ENCODE data around the gene MAP4K4.

The MAP4K4 gene

GRCh38 chr2:101827246-101827645, 129.7 kb downstream of the MAP4K4 start:
- Mint-ChIP-seq H3K27me3 (no peaks in the 10 kb centered on the region), H3K9me3 (no peaks in the 10 kb centered on the region)

GRCh38 chr2:101828257-101828656, 130.8 kb downstream of the MAP4K4 start:
- Mint-ChIP-seq H3K27ac (peak overlapping the region in 1 of 2 donors; percentile 69), H3K27me3 (no peaks in the 10 kb centered on the region), H3K4me3 (peak overlapping the region in 1 of 2 donors; percentile 68), H3K4me1 (peaks cover 73% of the 10 kb centered on the region), H3K9me3 (no peaks in the 10 kb centered on the region)
- peak; percentile 72 for ATAC-seq
- no peak for DNase-seq

More at GRCh38 chr2:101827246-101827645, 129.7 kb downstream of the MAP4K4 start:
- DNase-seq (no peak), ATAC-seq (no peak)
- Mint-ChIP-seq H3K27ac (no peak overlapping the region), H3K4me1 (peaks cover 81% of the 10 kb centered on the region), H3K4me3 (peak overlapping the region in 1 of 2 donors; percentile 9)

DNA sequence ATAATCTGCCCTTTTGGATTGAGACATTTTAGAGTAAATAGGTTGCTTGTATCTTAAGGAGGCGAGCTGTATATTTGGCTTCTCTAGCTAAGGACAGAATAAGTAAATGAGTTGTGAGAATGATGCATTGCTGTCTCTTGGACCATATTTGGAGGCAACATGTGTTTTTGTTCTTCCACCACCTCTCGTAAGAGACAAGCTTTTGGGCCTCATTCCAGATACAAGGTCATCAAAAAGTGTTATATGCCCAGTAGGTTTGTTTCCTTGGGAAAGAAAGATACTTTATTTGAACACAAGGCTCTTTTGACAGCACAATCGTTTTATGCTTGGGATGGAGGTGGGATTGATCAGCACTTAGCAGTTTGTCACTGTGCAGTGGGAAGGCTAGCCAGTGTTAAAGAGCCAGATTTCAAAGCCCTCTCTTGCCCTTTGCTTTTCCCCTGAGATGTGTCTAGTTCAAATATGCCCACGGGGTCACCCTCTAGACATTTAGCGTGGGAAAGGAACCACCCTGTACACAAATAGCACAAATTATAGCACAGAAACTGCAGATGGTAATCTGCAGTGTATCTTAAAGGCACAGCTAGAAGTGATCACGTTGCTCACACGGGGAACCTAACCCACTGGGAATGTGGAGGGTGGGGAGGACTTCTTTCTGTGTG, 131.3 kb downstream of the MAP4K4 start:
- Mint-ChIP-seq H3K4me3 (peak overlapping the region in 1 of 2 donors; percentile 68), H3K27ac (peak overlapping the region in 1 of 2 donors; percentile 27)
- ATAC-seq: no peak

GRCh38 chr2:101829429-101829828, 131.9 kb downstream of the MAP4K4 start:
- no peak for ATAC-seq
- no peak for DNase-seq
- Mint-ChIP-seq H3K4me3 (peak overlapping the region in 1 of 2 donors; percentile 57), H3K27ac (no peak overlapping the region), H3K27me3 (no peaks in the 10 kb centered on the region), H3K9me3 (no peaks in the 10 kb centered on the region), H3K4me1 (peaks cover 64% of the 10 kb centered on the region)

More for the DNA sequence above, 131.3 kb downstream of the MAP4K4 start:
- H3K4me1 Mint-ChIP-seq: peaks cover 67% of the 10 kb centered on the region
- DNase-seq: no peak
- no peaks in the 10 kb centered on the region for H3K9me3 Mint-ChIP-seq
- no peaks in the 10 kb centered on the region for H3K27me3 Mint-ChIP-seq

DNA sequence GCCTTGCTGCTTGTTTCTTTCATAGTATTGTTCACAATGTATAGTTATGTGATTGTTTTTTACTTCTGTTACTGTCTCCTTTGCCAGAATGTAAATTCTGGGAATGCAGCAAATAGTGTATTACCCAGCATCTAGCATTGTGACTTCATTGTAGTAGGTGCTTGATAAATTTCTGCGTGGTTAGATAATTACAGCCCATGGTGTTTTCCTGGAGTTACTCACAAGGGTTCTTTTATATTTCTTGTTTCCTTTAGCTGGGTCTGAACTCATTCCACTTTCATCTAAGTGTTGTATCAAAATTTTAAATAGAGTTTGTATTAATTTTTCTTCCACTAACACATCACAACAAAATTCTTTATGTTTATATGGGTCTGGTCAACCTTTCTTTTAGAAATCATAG, 132.6 kb downstream of the MAP4K4 start:
- Mint-ChIP-seq H3K4me3 (peak overlapping the region in 1 of 2 donors; percentile 57), H3K9me3 (no peaks in the 10 kb centered on the region), H3K27me3 (no peaks in the 10 kb centered on the region), H3K27ac (peak overlapping the region in 1 of 2 donors; percentile 53), H3K4me1 (peaks cover 64% of the 10 kb centered on the region)
- DNase-seq: no peak
- peak; percentile 52 for ATAC-seq

GRCh38 chr2:101830555-101830954, 133.0 kb downstream of the MAP4K4 start:
- DNase-seq (peak in 1 of 2 donors; percentile 55), ATAC-seq (peak; percentile 94)
- no peaks in the 10 kb centered on the region for H3K27me3 Mint-ChIP-seq
- peak overlapping the region; percentile 5 to 53 for H3K27ac Mint-ChIP-seq
- H3K4me1 Mint-ChIP-seq: peaks cover 63% of the 10 kb centered on the region
- H3K9me3 Mint-ChIP-seq: no peaks in the 10 kb centered on the region
- peak overlapping the region; percentile 8 to 57 for H3K4me3 Mint-ChIP-seq

GRCh38 chr2:101831351-101831865, 133.9 kb downstream of the MAP4K4 start:
- peak; percentile 71 for ATAC-seq
- Mint-ChIP-seq H3K27ac (peak overlapping the region; percentile 27 to 96), H3K9me3 (no peaks in the 10 kb centered on the region), H3K27me3 (no peaks in the 10 kb centered on the region), H3K4me3 (peak overlapping the region; percentile 55 to 80), H3K4me1 (peaks cover 54% of the 10 kb centered on the region)
- DNase-seq: peak; percentile 48 to 66

DNA sequence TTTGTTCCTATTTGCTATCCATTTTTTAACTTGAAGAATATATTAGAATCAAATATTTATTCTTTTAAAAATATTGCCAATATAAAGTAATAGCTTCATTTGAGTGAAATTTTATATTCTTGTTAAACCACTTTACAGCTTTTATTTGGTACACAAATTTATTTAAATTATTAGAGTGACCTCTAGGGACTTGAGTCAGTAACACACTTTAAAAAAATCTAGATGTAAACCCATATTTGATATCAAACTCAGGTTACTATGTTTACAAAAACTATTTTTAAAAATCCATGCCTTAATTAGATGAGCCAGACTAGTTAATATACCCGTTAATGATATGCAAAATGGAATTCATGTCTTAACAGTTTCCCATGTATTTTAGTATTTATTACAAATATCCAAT, 134.6 kb downstream of the MAP4K4 start:
- Mint-ChIP-seq H3K27ac (no peak overlapping the region), H3K9me3 (no peaks in the 10 kb centered on the region), H3K4me1 (peaks cover 47% of the 10 kb centered on the region), H3K27me3 (no peaks in the 10 kb centered on the region), H3K4me3 (no peak overlapping the region)
- DNase-seq: no peak
- no peak for ATAC-seq

GRCh38 chr2:101833890-101834523, 136.5 kb downstream of the MAP4K4 start:
- ATAC-seq (no peak), DNase-seq (no peak)
- H3K9me3 Mint-ChIP-seq: no peaks in the 10 kb centered on the region
- H3K27ac Mint-ChIP-seq: no peak overlapping the region
- no peaks in the 10 kb centered on the region for H3K27me3 Mint-ChIP-seq
- H3K4me1 Mint-ChIP-seq: peaks cover 28% of the 10 kb centered on the region
- H3K4me3 Mint-ChIP-seq: no peak overlapping the region

DNA sequence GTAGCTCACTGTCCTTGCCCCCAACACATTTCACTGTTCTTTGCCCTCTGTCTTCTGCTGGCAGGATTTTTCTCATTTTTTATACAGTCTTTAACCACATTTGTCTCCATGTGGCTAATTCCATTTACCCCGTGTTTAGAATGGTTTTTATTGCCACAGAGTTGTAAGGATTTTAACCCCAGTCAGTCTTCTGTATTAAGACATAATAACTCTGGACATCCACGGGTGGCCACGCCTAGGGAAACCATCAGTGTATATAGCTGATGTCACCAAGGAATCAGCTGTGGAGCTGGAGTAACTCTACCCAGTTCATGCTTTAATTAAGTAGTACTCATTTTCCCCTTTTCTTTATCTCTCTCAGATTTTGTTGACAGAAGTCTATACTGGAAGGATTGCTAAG, 139.8 kb downstream of the MAP4K4 start:
- Mint-ChIP-seq H3K27ac (peak overlapping the region in 1 of 2 donors; percentile 19), H3K4me1 (peaks cover 14% of the 10 kb centered on the region), H3K27me3 (no peaks in the 10 kb centered on the region), H3K4me3 (no peak overlapping the region), H3K9me3 (no peaks in the 10 kb centered on the region)
- DNase-seq (no peak), ATAC-seq (no peak)

- no peak for DNase-seq
- no peak for ATAC-seq
- peak overlapping the region in 1 of 2 donors; percentile 66 for H3K27ac Mint-ChIP-seq
- H3K9me3 Mint-ChIP-seq: no peaks in the 10 kb centered on the region
- H3K4me1 Mint-ChIP-seq: peaks cover 20% of the 10 kb centered on the region
- H3K27me3 Mint-ChIP-seq: no peaks in the 10 kb centered on the region
- no peak overlapping the region for H3K4me3 Mint-ChIP-seq
Measured at GRCh38 chr2:101841679-101842327, 144.3 kb downstream of the MAP4K4 start.

DNA sequence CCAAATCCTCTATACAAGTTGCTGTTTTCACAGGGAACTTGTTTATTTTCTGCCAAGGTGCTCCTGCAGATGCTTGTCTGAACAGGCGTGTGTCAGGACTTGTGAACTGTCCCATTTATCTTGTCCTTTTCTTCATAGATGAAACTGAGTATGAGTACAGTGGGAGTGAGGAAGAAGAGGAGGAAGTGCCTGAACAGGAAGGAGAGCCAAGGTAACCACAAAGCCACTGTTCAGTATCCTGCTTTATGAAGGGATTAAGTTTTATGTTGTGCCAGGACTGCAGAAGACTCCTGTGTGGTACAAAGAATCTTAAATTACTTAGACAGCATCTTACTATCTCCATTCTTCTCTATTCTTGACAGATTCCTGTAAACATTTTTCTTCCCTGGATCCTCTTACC, 145.0 kb downstream of the MAP4K4 start:
- Mint-ChIP-seq H3K4me3 (no peak overlapping the region), H3K27ac (peak overlapping the region; percentile 24 to 66), H3K9me3 (no peaks in the 10 kb centered on the region), H3K27me3 (no peaks in the 10 kb centered on the region), H3K4me1 (peaks cover 20% of the 10 kb centered on the region)
- no peak for DNase-seq
- no peak for ATAC-seq

DNA sequence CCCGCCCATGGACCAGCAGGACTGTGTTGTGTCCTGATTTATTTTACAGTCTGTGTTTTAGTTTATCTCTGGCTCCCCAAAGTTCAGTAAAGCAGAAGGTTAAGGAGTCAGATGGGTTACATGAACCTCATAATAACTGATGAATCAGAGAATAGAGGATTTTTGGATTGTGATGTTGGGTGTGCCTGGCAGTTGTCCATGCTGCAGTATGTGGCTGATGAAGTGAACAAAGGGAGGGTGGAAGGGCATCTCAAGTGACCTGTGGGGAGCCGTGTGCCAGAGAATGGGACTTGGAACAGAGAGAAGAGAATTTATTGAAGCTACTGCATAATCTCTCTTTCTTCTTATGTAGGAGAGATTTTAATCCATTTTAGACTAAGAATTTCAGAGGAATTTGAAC, 145.5 kb downstream of the MAP4K4 start:
- ATAC-seq: no peak
- H3K9me3 Mint-ChIP-seq: no peaks in the 10 kb centered on the region
- H3K27ac Mint-ChIP-seq: peak overlapping the region in 1 of 2 donors; percentile 70
- H3K4me1 Mint-ChIP-seq: peaks cover 20% of the 10 kb centered on the region
- DNase-seq: no peak
- H3K27me3 Mint-ChIP-seq: no peaks in the 10 kb centered on the region
- H3K4me3 Mint-ChIP-seq: no peak overlapping the region

DNA sequence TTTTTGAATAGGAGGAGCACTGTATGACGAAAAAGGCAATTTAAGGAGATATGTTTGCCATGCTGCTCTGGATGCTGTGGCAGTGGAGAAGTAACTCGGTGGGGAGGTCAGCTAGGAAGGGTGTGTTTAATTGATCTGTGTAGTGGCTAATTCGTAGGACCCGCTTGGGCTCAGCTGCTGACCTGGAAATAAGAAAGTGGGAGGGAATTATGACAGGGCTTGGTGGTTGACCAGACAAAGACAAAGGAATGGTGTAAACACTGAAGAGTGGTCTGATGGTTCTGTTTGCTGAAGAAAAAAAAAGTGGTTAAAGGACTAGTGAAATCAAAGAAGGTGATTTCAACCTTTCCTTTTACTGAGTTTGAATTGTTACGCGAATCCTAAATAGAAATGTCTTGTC, 146.0 kb downstream of the MAP4K4 start:
- no peaks in the 10 kb centered on the region for H3K27me3 Mint-ChIP-seq
- H3K27ac Mint-ChIP-seq: no peak overlapping the region
- DNase-seq: no peak
- ATAC-seq: no peak
- no peak overlapping the region for H3K4me3 Mint-ChIP-seq
- no peaks in the 10 kb centered on the region for H3K9me3 Mint-ChIP-seq
- H3K4me1 Mint-ChIP-seq: peaks cover 20% of the 10 kb centered on the region

DNA sequence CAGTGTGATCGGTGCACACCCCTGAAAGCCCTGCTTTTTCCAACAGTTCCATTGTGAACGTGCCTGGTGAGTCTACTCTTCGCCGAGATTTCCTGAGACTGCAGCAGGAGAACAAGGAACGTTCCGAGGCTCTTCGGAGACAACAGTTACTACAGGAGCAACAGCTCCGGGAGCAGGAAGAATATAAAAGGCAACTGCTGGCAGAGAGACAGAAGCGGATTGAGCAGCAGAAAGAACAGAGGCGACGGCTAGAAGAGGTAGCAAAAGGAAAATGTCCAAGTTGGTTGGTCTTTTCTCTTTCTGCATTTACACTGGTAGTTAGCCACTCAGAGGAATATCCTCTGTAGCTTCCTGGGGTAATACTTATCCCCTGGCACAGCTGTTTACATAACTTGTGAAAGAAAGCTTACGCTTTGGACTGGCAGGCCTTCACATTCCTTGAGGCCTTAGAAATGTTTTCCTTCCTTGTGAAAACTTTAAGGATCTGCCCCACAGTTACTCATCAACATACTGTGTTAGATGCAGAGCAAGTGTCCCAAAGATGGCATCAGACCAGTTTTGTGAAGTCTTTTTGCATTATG, 146.6 kb downstream of the MAP4K4 start:
- H3K4me1 Mint-ChIP-seq: peaks cover 27% of the 10 kb centered on the region
- no peaks in the 10 kb centered on the region for H3K9me3 Mint-ChIP-seq
- no peak overlapping the region for H3K27ac Mint-ChIP-seq
- H3K4me3 Mint-ChIP-seq: no peak overlapping the region
- no peaks in the 10 kb centered on the region for H3K27me3 Mint-ChIP-seq
- ATAC-seq (no peak), DNase-seq (no peak)

Measured in stimulated activated naive CD8-positive, alpha-beta T cell treated with anti-CD3 and anti-CD28 coated beads, Interleukin-15, amount 100 ng/mL, for 72 hours (primary cell).